ENCODE results near the gene PACSIN1. TPM values are rescaled to one million over a fixed set of nuclear protein-coding genes. Genes with fewer than 3 reads are reported as not detected.
A peak's percentile ranks its signal among the peaks of the same experiment; 100 is the strongest.

The PACSIN1 gene
- total and polyA plus RNA-seq, 7 donors: 0.11 to 0.17 (median 0.11) TPM; not detected in 4

GRCh38 chr6:34510299-34510698 lies 44.4 kb downstream of the PACSIN1 start:
- WGBS, 3 donors: 84 to 88% (median 85%) methylated on average over 4 of the region's 4 CpGs
- no peak for ATAC-seq
- Histone ChIP-seq H3K27me3 (ENCODE audit: insufficient read depth in 3 of 3, low read length in 2 of 3) (peaks cover 0 to 10% (median 2%) of the 10 kb centered on the region in 3 donors), H3K36me3 (ENCODE audit: insufficient read depth in 1 of 2, low read depth in 1 of 2) (no peaks in the 10 kb centered on the region), H3K27ac (no peak overlapping the region), H3K4me3 (no peak overlapping the region), H3K9me3 (peaks cover 5% of the 10 kb centered on the region), H3K4me1 (no peaks in the 10 kb centered on the region)
- TF ChIP-seq CTCF (IDR thresholded peaks at IDR 0.05): no peak
- intact Hi-C loops (cut with DNase I): no loop called here
- DNase-seq: peak in 1 of 2 donors; percentile 12

DNA sequence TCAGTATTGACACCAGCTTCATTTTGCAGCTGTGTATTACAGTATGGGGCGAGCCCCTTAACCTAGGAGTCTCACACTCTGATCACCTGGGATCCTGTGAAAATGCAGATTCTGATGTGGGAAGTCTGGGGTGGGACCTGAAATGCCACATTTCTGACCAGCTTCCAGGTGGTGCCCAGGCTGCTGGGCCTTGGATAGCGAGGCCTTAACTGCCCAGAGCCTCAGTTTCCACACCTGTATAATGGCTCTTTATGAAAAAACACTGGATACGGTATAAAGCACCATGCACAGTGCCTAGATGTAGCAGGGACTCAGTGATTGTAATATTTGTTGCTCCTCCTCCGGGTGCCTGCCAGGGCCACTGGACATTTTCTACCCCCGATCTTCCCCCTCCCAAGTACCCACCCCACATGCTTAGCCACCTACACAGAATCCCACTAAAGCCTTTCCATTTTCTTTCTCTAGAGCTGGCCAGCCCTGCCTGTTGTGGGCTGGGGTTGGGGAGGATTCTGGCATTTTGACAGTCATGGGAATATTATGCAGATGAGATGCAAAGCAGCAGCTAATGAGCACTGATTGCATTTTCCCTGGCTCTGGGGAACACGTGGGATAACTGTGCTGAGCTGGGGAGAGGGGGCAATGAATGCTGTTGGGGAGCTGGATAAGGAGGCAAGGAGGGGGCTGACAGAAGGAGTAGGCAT lies 45.5 kb downstream of the PACSIN1 start:
- DNase-seq (peak in 1 of 2 donors; percentile 2), ATAC-seq (no peak)
- H3K27ac ChIP-seq: no peak overlapping the region
- no peaks in the 10 kb centered on the region for H3K4me1 ChIP-seq
- no peak overlapping the region for H3K4me3 ChIP-seq
- intact Hi-C loops (cut with DNase I): no loop called here
- peaks cover 5% of the 10 kb centered on the region for H3K9me3 ChIP-seq
- H3K36me3 ChIP-seq (ENCODE audit: insufficient read depth in 1 of 2, low read depth in 1 of 2): no peaks in the 10 kb centered on the region
- no peak for TF ChIP-seq CTCF (IDR thresholded peaks at IDR 0.05)
- 71 to 78% (median 75%) methylated on average over 6 of the region's 6 CpGs for WGBS, 3 donors
- H3K27me3 ChIP-seq (ENCODE audit: insufficient read depth in 3 of 3, low read length in 2 of 3): peaks cover 0 to 13% (median 6%) of the 10 kb centered on the region in 3 donors

DNA sequence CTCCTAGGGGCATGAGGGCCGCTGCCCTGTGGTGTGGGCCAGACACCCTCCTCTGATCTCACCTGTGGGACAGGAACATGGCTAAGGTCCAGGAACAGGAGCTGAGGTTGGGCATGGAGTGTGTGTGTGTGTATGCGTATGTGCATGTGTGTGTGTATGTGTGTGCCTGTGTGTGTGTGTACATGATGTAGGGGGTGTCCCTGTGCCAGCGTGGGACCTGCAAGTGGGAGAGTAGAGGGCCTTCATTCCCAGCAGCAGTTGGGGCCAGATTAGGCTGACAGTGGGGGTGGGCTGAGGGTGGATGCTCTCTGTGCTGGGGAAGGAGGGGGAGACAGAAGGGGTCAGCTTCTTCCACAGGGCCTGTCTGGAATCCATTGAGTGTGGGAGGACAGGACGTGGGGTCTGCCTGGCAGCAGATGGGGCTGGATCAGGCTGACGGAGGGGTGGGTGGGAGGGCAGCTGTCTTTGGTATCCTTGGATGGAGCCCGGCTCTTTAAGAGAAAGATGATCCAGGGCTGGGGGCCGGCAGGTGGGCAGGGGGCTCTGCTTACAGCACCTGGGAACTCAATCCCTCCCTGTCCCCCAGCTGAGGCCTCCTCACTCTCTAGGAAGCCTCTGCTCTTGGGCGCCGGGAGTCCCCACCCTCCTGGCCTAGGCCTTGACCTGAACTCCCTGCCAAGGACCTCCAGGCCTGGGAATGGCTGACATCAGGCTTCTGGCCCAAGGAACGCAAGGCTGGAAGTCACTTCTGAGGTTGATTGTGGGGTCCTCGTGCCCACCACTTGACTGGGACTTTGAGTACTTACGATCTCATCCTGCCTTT lies 46.2 kb downstream of the PACSIN1 start:
- H3K4me3 ChIP-seq: no peak overlapping the region
- H3K9me3 ChIP-seq: peaks cover 5% of the 10 kb centered on the region
- DNase-seq (peak in 1 of 2 donors; percentile 42), ATAC-seq (no peak)
- intact Hi-C loops (cut with DNase I): no loop called here
- TF ChIP-seq CTCF (IDR thresholded peaks at IDR 0.05): no peak
- H3K27ac ChIP-seq: no peak overlapping the region
- H3K27me3 ChIP-seq (ENCODE audit: insufficient read depth in 3 of 3, low read length in 2 of 3): peaks cover 0 to 13% (median 6%) of the 10 kb centered on the region in 3 donors
- H3K4me1 ChIP-seq: no peaks in the 10 kb centered on the region
- WGBS, 3 donors: 51 to 57% (median 54%) methylated on average over 11 to 12 of the region's 12 CpGs
- no peaks in the 10 kb centered on the region for H3K36me3 ChIP-seq (ENCODE audit: insufficient read depth in 1 of 2, low read depth in 1 of 2)

- Histone ChIP-seq H3K27me3 (ENCODE audit: insufficient read depth in 3 of 3, low read length in 2 of 3) (peaks cover 0 to 13% (median 6%) of the 10 kb centered on the region in 3 donors), H3K9me3 (peaks cover 5% of the 10 kb centered on the region), H3K4me3 (no peak overlapping the region), H3K36me3 (ENCODE audit: insufficient read depth in 1 of 2, low read depth in 1 of 2) (no peaks in the 10 kb centered on the region), H3K27ac (no peak overlapping the region), H3K4me1 (no peaks in the 10 kb centered on the region)
- WGBS, 3 donors: 82 to 83% (median 83%) methylated on average over 5 of the region's 5 CpGs
- intact Hi-C loops (cut with DNase I): no loop called here
- no peak for ATAC-seq
- TF ChIP-seq CTCF (IDR thresholded peaks at IDR 0.05): no peak
- DNase-seq: peak in 1 of 2 donors; percentile 43
These were observed 46.9 kb downstream of the PACSIN1 start for GRCh38 chr6:34512738-34513115.

All from psoas muscle (tissue), 8 donors.